Neural cell (in vitro differentiated cells): ENCODE results near the gene CCDC185. TPM values are rescaled to one million over a fixed set of nuclear protein-coding genes. Genes with fewer than 3 reads are reported as not detected.

Experiments
- H2AFZ ChIP-seq: fragments of 200-600, 300-800 bp; sonication (generic), shearing (Covaris generic); 2 replicates; pipeline ENCODE4 v1.6.0; 2014; ENCODE audit warnings: low read depth, mild to moderate bottlenecking, antibody characterized with exemption, low read length, moderate library complexity
- H3F3A ChIP-seq: fragments of 200-600 bp; shearing (Covaris generic); 2 replicates; pipeline ENCODE4 v1.6.1; 2016; ENCODE audit warnings: mild to moderate bottlenecking, moderate library complexity, mixed read lengths, antibody characterized with exemption, low read length; ENCODE audit not compliant: insufficient read depth, poor library complexity, severe bottlenecking
- H3K27ac ChIP-seq: fragments of 200-600, 300-800 bp; sonication (generic), shearing (Covaris generic); 2 replicates; pipeline ENCODE4 v1.5.1; 2014; ENCODE audit warnings: mild to moderate bottlenecking, low read length, moderate library complexity
- H3K27me3 ChIP-seq: fragments of 300-800, 200-600 bp; sonication (generic), shearing (Covaris generic); 2 replicates; pipeline ENCODE4 v1.6.0; 2014; ENCODE audit warnings: mild to moderate bottlenecking, low read depth, low read length, moderate library complexity; ENCODE audit not compliant: insufficient read depth
- H3K36me3 ChIP-seq: fragments of 300-800, 200-600 bp; sonication (generic), shearing (Covaris generic); 2 replicates; pipeline ENCODE4 v1.5.1; 2014; ENCODE audit warnings: mild to moderate bottlenecking, antibody characterized with exemption, low read length, moderate library complexity; ENCODE audit not compliant: insufficient read depth
- H3K4me2 ChIP-seq: fragments of 300-800, 200-600 bp; sonication (generic), shearing (Covaris generic); 2 replicates; pipeline ENCODE4 v1.6.0; 2014; ENCODE audit warnings: mild to moderate bottlenecking, low read length
- H3K4me3 ChIP-seq: fragments of 300-800, 200-600 bp; sonication (generic), shearing (Covaris generic); 2 replicates; pipeline ENCODE4 v1.5.1; 2014; ENCODE audit warnings: mild to moderate bottlenecking, low read length, moderate library complexity
- H3K79me2 ChIP-seq: fragments of 200-600 bp; shearing (Covaris generic); replicated peaks from 2 replicates; pipeline ENCODE4 v1.6.0; 2014; ENCODE audit warnings: mild to moderate bottlenecking, low read length, moderate library complexity; ENCODE audit not compliant: insufficient read depth
- H3K9ac ChIP-seq: fragments of 300-800, 200-600 bp; sonication (generic), shearing (Covaris generic); 2 replicates; pipeline ENCODE4 v1.6.1; 2016; ENCODE audit warnings: mild to moderate bottlenecking, low read length, mixed read lengths
- H3K9me2 ChIP-seq: fragments of 200-600 bp; shearing (Covaris generic); 2 replicates; pipeline ENCODE4 v1.6.1; 2016; ENCODE audit warnings: mild to moderate bottlenecking, low read length, mixed read lengths; ENCODE audit not compliant: insufficient read depth
- H3K9me3 ChIP-seq: fragments of 200-600, 300-800 bp; sonication (generic), shearing (Covaris generic); 2 replicates; pipeline ENCODE4 v1.6.1; 2016; ENCODE audit warnings: mild to moderate bottlenecking, mixed run types, low read length, moderate library complexity, mixed read lengths
- H4K20me1 ChIP-seq: fragments of 200-600 bp; shearing (Covaris generic); 2 replicates; pipeline ENCODE4 v1.6.1; 2016; ENCODE audit warnings: mild to moderate bottlenecking, mixed run types; ENCODE audit not compliant: insufficient read depth
- CTCF ChIP-seq: fragments of 450-650 bp; IDR thresholded peaks from 2 replicates; pipeline ENCODE4 v1.5.1; 2014; ENCODE audit warnings: antibody characterized with exemption, mild to moderate bottlenecking, moderate library complexity; ENCODE audit not compliant: poor library complexity, severe bottlenecking
- EP300 ChIP-seq: fragments of 450-650 bp; conservative IDR thresholded peaks from 2 replicates; pipeline ENCODE4 v1.6.1; 2014; ENCODE audit warnings: antibody characterized with exemption, mild to moderate bottlenecking, moderate library complexity; ENCODE audit not compliant: poor library complexity, severe bottlenecking
- EZH2 ChIP-seq: fragments of 200-600, 300-800 bp; shearing (Covaris generic), sonication (generic); IDR thresholded peaks from 2 replicates; pipeline ENCODE4 v1.6.1; 2014; ENCODE audit warnings: antibody characterized with exemption, low read length, borderline replicate concordance, mild to moderate bottlenecking; ENCODE audit not compliant: insufficient read depth, poor library complexity, severe bottlenecking
- MXI1 ChIP-seq: fragments of 450-650 bp; conservative IDR thresholded peaks from 2 replicates; pipeline ENCODE4 v1.6.1; 2014; ENCODE audit warnings: antibody characterized with exemption, mild to moderate bottlenecking; ENCODE audit not compliant: poor library complexity, severe bottlenecking
- POLR2AphosphoS5 ChIP-seq: IDR thresholded peaks from 2 replicates; pipeline ENCODE4 v1.6.1; 2012
- RAD21 ChIP-seq: fragments of 450-650 bp; conservative IDR thresholded peaks from 2 replicates; pipeline ENCODE4 v1.6.1; 2014; ENCODE audit warnings: antibody characterized with exemption, mild to moderate bottlenecking, moderate library complexity
- REST ChIP-seq: IDR thresholded peaks from 2 replicates; pipeline ENCODE4 v1.6.1; 2012; ENCODE audit warnings: borderline replicate concordance
- SMC3 ChIP-seq: fragments of 450-650 bp; conservative IDR thresholded peaks from 2 replicates; pipeline ENCODE4 v1.6.1; 2014; ENCODE audit warnings: antibody characterized with exemption, mild to moderate bottlenecking, moderate library complexity; ENCODE audit not compliant: poor library complexity
- TAF1 ChIP-seq: IDR thresholded peaks from 2 replicates; pipeline ENCODE4 v1.6.1; 2012; ENCODE audit warnings: low read depth
- polyA plus RNA-seq: library from polyadenylated mRNA; depleted of rRNA; stranded (reverse); fragments of >200 nt; gene quantifications from 2 replicates; pipeline ENCODE4 v1.2.3, GENCODE V29; 2014

CCDC185 gene
- polyA plus RNA-seq, 1 donor from 2014 or later: not detected

- H2AFZ ChIP-seq: no peak overlapping the region
- no peak overlapping the region for H3K4me3 ChIP-seq
- H3K9me3 ChIP-seq: no peaks in the 10 kb centered on the region
- no peak overlapping the region for H3K4me2 ChIP-seq
- no peaks in the 10 kb centered on the region for H3K27me3 ChIP-seq
- H3K36me3 ChIP-seq: no peaks in the 10 kb centered on the region
- no peaks in the 10 kb centered on the region for H3K79me2 ChIP-seq
- no peaks in the 10 kb centered on the region for H3F3A ChIP-seq
- H3K9me2 ChIP-seq: no peaks in the 10 kb centered on the region
- H4K20me1 ChIP-seq: no peaks in the 10 kb centered on the region
- H3K27ac ChIP-seq: no peak overlapping the region
- TF ChIP-seq EP300: no peak
- no peak for TF ChIP-seq REST
- no peak for TF ChIP-seq EZH2
- no peak for TF ChIP-seq RAD21
- no peak for TF ChIP-seq CTCF
- TF ChIP-seq POLR2AphosphoS5: no peak
- TF ChIP-seq SMC3: no peak
- TF ChIP-seq TAF1: no peak
- no peak for TF ChIP-seq MXI1
- H3K9ac ChIP-seq: no peak overlapping the region
Measured at GRCh38 chr1:223353939-223354338, 39.3 kb upstream of the CCDC185 start.

GRCh38 chr1:223355699-223356098 is 37.5 kb upstream of the CCDC185 start:
- no peak overlapping the region for H2AFZ ChIP-seq
- H3K9me2 ChIP-seq: no peaks in the 10 kb centered on the region
- no peaks in the 10 kb centered on the region for H4K20me1 ChIP-seq

More at GRCh38 chr1:223355699-223356098, 37.5 kb upstream of the CCDC185 start:
- no peak overlapping the region for H3K27ac ChIP-seq
- H3F3A ChIP-seq: no peaks in the 10 kb centered on the region
- no peaks in the 10 kb centered on the region for H3K9me3 ChIP-seq
- H3K9ac ChIP-seq: no peak overlapping the region
- H3K36me3 ChIP-seq: no peaks in the 10 kb centered on the region
- H3K4me3 ChIP-seq: no peak overlapping the region
- no peaks in the 10 kb centered on the region for H3K79me2 ChIP-seq
- no peak overlapping the region for H3K4me2 ChIP-seq
- H3K27me3 ChIP-seq: no peaks in the 10 kb centered on the region
- no peak for TF ChIP-seq RAD21
- no peak for TF ChIP-seq SMC3
- TF ChIP-seq EZH2: no peak
- no peak for TF ChIP-seq POLR2AphosphoS5
- TF ChIP-seq EP300: no peak
- TF ChIP-seq REST: no peak
- TF ChIP-seq TAF1: no peak
- no peak for TF ChIP-seq CTCF
